A549 (cell line): ENCODE measurements around the gene SENP7.

Experiments used
- CHD2 ChIP-seq: fragments of 150-350 bp; IDR thresholded peaks from 2 replicates; pipeline ENCODE4 v1.6.1; 2014; ENCODE audit warnings: low read length; ENCODE audit not compliant: partially characterized antibody
- MAZ ChIP-seq: fragments of 150-350 bp; IDR thresholded peaks from 2 replicates; pipeline ENCODE4 v1.6.1; 2014; ENCODE audit warnings: antibody characterized with exemption, low read depth, low read length, borderline replicate concordance
- POLR2A ChIP-seq: IDR thresholded peaks from 2 replicates; pipeline ENCODE4 v1.6.1; 2012; ENCODE audit warnings: mild to moderate bottlenecking, low read length
- ZNF302 ChIP-seq: fragments of 250-450 bp; sonication (Bioruptor Pico); IDR thresholded peaks from 2 replicates; pipeline ENCODE4 v1.9.0; 2021; ENCODE audit warnings: inconsistent platforms, mild to moderate bottlenecking, moderate library complexity
- TF ChIP-seq, protein P1 (sequence below): fragments of >200 bp; sonication (Bioruptor Twin); formaldehyde crosslinking; IDR thresholded peaks from 3 replicates; pipeline ENCODE4 v1.5.1; 2016

DNA sequence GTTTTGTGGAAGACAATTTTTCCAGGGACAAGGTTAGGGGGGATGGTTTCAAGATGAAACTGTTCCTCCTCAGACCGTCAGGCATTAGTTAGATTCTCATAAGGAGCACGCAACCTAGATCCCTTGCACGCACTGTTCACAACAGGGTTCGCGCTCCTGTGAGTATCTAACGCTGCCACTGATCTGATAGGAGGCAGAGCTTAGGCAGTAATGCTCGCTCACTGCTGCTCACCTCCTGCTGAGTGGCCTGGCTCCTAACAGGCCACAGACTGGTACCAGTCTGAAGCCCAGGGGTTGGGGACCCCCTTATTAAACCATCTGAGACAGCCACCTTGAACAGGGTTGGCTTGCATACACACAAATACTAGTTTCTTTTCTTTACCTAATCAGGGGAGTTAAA, 179.1 kb downstream of the SENP7 start:
- TF ChIP-seq, protein P1, sequence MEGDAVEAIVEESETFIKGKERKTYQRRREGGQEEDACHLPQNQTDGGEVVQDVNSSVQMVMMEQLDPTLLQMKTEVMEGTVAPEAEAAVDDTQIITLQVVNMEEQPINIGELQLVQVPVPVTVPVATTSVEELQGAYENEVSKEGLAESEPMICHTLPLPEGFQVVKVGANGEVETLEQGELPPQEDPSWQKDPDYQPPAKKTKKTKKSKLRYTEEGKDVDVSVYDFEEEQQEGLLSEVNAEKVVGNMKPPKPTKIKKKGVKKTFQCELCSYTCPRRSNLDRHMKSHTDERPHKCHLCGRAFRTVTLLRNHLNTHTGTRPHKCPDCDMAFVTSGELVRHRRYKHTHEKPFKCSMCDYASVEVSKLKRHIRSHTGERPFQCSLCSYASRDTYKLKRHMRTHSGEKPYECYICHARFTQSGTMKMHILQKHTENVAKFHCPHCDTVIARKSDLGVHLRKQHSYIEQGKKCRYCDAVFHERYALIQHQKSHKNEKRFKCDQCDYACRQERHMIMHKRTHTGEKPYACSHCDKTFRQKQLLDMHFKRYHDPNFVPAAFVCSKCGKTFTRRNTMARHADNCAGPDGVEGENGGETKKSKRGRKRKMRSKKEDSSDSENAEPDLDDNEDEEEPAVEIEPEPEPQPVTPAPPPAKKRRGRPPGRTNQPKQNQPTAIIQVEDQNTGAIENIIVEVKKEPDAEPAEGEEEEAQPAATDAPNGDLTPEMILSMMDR: no peak
- no peak for TF ChIP-seq CHD2
- no peak for TF ChIP-seq ZNF302
- TF ChIP-seq MAZ: no peak
- no peak for TF ChIP-seq POLR2A
